H1 (cell line): ENCODE measurements around the gene PURB. TPM values are rescaled to one million over a fixed set of nuclear protein-coding genes. Genes with fewer than 3 reads are reported as not detected.

Source experiments
- CTCF ChIA-PET: fragments of 300-600 bp; sonication (Branson Sonifier 250); formaldehyde crosslinking; loops from one replicate; lab custom pipeline; 2021; ENCODE audit not compliant: partially characterized antibody; lab: Charles Lee
- POLR2A ChIA-PET: fragments of 300-600 bp; sonication (Branson Sonifier 250); formaldehyde crosslinking; loops from one replicate; lab custom pipeline; 2021; ENCODE audit warnings: inconsistent platforms; ENCODE audit not compliant: partially characterized antibody; lab: Charles Lee
- DNase-seq, 2 experiments: peaks; one replicate each; pipeline versions ENCODE4 v3.0.0 to v3.0.0-alpha.2; 2010 to 2022; ENCODE audit warnings: low spot score in 2 of 2, low read depth in 1 of 2, mixed read lengths in 1 of 2
- FAIRE-seq: peaks from 2 replicates; lab custom pipeline; 2011; peaks lifted over from hg19 to GRCh38; lab: Jason Lieb, UNC
- H2AFZ ChIP-seq: 2 replicates; pipeline ENCODE4 v1.8.1; 2012; ENCODE audit warnings: low read length, inconsistent platforms
- H2AK5ac ChIP-seq: 2 replicates; pipeline ENCODE4 v1.6.1; 2013; ENCODE audit warnings: low read depth, low read length
- H2BK120ac ChIP-seq: replicated peaks from 2 replicates; pipeline ENCODE3; 2013; ENCODE audit warnings: low read depth, low read length, inconsistent platforms
- H2BK12ac ChIP-seq: 2 replicates; pipeline ENCODE4 v1.6.1; 2013; ENCODE audit warnings: low read depth, low read length
- H2BK15ac ChIP-seq: 2 replicates; pipeline ENCODE4 v1.6.1; 2013; ENCODE audit warnings: low read length
- H2BK20ac ChIP-seq: 2 replicates; pipeline ENCODE4 v1.6.1; 2013; ENCODE audit warnings: low read length
- H2BK5ac ChIP-seq: 2 replicates; pipeline ENCODE4 v1.6.1; 2013; ENCODE audit warnings: low read depth, low read length
- H3K14ac ChIP-seq: 2 replicates; pipeline ENCODE4 v1.6.1; 2013; ENCODE audit warnings: inconsistent platforms; ENCODE audit not compliant: insufficient read length
- H3K18ac ChIP-seq: 2 replicates; pipeline ENCODE4 v1.6.1; 2013; ENCODE audit warnings: low read length; ENCODE audit errors: extremely low read depth
- H3K23ac ChIP-seq: 2 replicates; pipeline ENCODE4 v1.6.1; 2013; ENCODE audit warnings: inconsistent platforms; ENCODE audit not compliant: insufficient read length
- H3K23me2 ChIP-seq: 2 replicates; pipeline ENCODE4 v1.6.1; 2013; ENCODE audit warnings: low read depth, low read length
- H3K27ac ChIP-seq: 2 replicates; pipeline ENCODE4 v1.6.1; 2011; ENCODE audit warnings: low read depth, low read length, inconsistent platforms
- H3K27me3 ChIP-seq, 4 experiments: replicated peaks in 1 of 4; 1 replicate in 1 of 4; 2 replicates in 3 of 4; pipeline versions ENCODE4 v1.6.1 to v1.8.1; 2011 to 2013; ENCODE audit warnings: low read length in 3 of 4, mild to moderate bottlenecking in 3 of 4, inconsistent platforms in 2 of 4, mixed read lengths in 2 of 4, moderate library complexity in 1 of 4; ENCODE audit not compliant: control insufficient read depth in 3 of 4, insufficient read depth in 3 of 4; ENCODE audit errors: extremely low read depth in 1 of 4
- H3K36me3 ChIP-seq, 4 experiments: 2 replicates each; pipeline versions ENCODE4 v1.6.1 to v1.8.1; 2011 to 2013; ENCODE audit warnings: mild to moderate bottlenecking in 4 of 4, low read length in 3 of 4, moderate library complexity in 2 of 4, control low read depth in 1 of 4, inconsistent platforms in 1 of 4; ENCODE audit not compliant: insufficient read depth in 4 of 4, control insufficient read depth in 2 of 4
- H3K4ac ChIP-seq: replicated peaks from 2 replicates; pipeline ENCODE3; 2013; ENCODE audit warnings: low read length, low read depth, mixed read lengths, inconsistent platforms; ENCODE audit not compliant: insufficient read length
- H3K4me1 ChIP-seq, 4 experiments: replicated peaks in 1 of 4; 1 replicate in 1 of 4; 2 replicates in 3 of 4; pipeline versions ENCODE4 v1.6.1 to v1.8.1; 2011 to 2013; ENCODE audit warnings: low read length in 3 of 4, inconsistent platforms in 2 of 4, mixed read lengths in 1 of 4; ENCODE audit not compliant: insufficient read depth in 4 of 4, control insufficient read depth in 3 of 4
- H3K4me2 ChIP-seq, 2 experiments: 2 replicates each; pipeline versions ENCODE4 v1.6.1 to v1.8.1; 2011 to 2013; ENCODE audit warnings: low read depth in 2 of 2, low read length in 2 of 2, control low read depth in 1 of 2, inconsistent platforms in 1 of 2, mild to moderate bottlenecking in 1 of 2; ENCODE audit not compliant: insufficient read depth in 1 of 2
- H3K4me3 ChIP-seq, 4 experiments: fragments of 200-600, 300-600 bp in 1 of 4; sonication (generic), shearing (Covaris generic), sonication (Bioruptor Twin) in 1 of 4; 2 replicates each; pipeline versions ENCODE4 v1.5.1 to v1.8.1; 2011 to 2016; ENCODE audit warnings: low read length in 4 of 4, low read depth in 3 of 4, control low read depth in 2 of 4, inconsistent platforms in 2 of 4, mild to moderate bottlenecking in 2 of 4, mixed read lengths in 1 of 4, moderate library complexity in 1 of 4; ENCODE audit not compliant: insufficient read depth in 2 of 4; ENCODE audit errors: extremely low read depth in 1 of 4
- H3K56ac ChIP-seq: replicated peaks from 2 replicates; pipeline ENCODE3; 2013; ENCODE audit warnings: low read depth, mild to moderate bottlenecking, mixed read lengths, low read length, inconsistent platforms; ENCODE audit not compliant: insufficient read length
- H3K79me1 ChIP-seq: 2 replicates; pipeline ENCODE4 v1.6.1; 2013; ENCODE audit warnings: low read depth, low read length, control low read depth
- H3K79me2 ChIP-seq, 2 experiments: 2 replicates each; pipeline versions ENCODE4 v1.6.1 to v1.8.1; 2012 to 2013; ENCODE audit warnings: low read length in 2 of 2, mild to moderate bottlenecking in 2 of 2, inconsistent platforms in 1 of 2; ENCODE audit not compliant: insufficient read depth in 2 of 2, control insufficient read depth in 1 of 2
- H3K9ac ChIP-seq, 4 experiments: replicated peaks in 1 of 4; 1 replicate in 1 of 4; 2 replicates in 3 of 4; pipeline versions ENCODE4 v1.6.1 to v1.8.1; 2011 to 2013; ENCODE audit warnings: low read depth in 3 of 4, low read length in 3 of 4, control low read depth in 2 of 4, mild to moderate bottlenecking in 2 of 4, moderate library complexity in 2 of 4, inconsistent platforms in 1 of 4; ENCODE audit errors: extremely low read depth in 1 of 4
- H3K9me3 ChIP-seq, 2 experiments: 2 replicates each; pipeline versions ENCODE4 v1.6.1 to v1.8.1; 2012 to 2013; ENCODE audit warnings: mild to moderate bottlenecking in 2 of 2, moderate library complexity in 2 of 2, control low read depth in 1 of 2, inconsistent platforms in 1 of 2, low read depth in 1 of 2, low read length in 1 of 2, mixed read lengths in 1 of 2; ENCODE audit not compliant: insufficient read depth in 2 of 2
- H4K20me1 ChIP-seq, 2 experiments: replicated peaks in 1 of 2; 2 replicates each; pipeline versions ENCODE3 to v1.8.1; 2011 to 2013; ENCODE audit warnings: inconsistent platforms in 2 of 2, low read length in 2 of 2, mild to moderate bottlenecking in 1 of 2; ENCODE audit not compliant: insufficient read depth in 2 of 2, control insufficient read depth in 1 of 2
- H4K5ac ChIP-seq: 2 replicates; pipeline ENCODE4 v1.6.1; 2013; ENCODE audit warnings: low read length, low read depth, mixed read lengths, inconsistent platforms; ENCODE audit not compliant: insufficient read length
- H4K8ac ChIP-seq: 2 replicates; pipeline ENCODE4 v1.8.0; 2013; ENCODE audit warnings: mild to moderate bottlenecking, moderate library complexity, low read length, inconsistent platforms; ENCODE audit not compliant: insufficient read depth; ENCODE audit errors: extremely low read depth
- H4K91ac ChIP-seq: replicated peaks from 2 replicates; pipeline ENCODE3; 2013; ENCODE audit warnings: low read length, mixed read lengths, inconsistent platforms; ENCODE audit not compliant: insufficient read length
- SUZ12 ChIP-seq: fragments of 200-600 bp; sonication (generic); IDR thresholded peaks from 2 replicates; pipeline ENCODE4 v1.6.1; 2012; ENCODE audit warnings: mild to moderate bottlenecking, inconsistent platforms, low read length, moderate library complexity, mixed read lengths
- WGBS, 2 experiments: shearing (Covaris generic) in 1 of 2; methylation state at CpG; one replicate each; pipeline versions ENCODE4 v1.1.6 to v1.1.7; 2013 to 2015; ENCODE audit warnings: low lambda C conversion rate in 2 of 2, mixed read lengths in 2 of 2, inconsistent platforms in 1 of 2, low coverage in 1 of 2, missing lambda C conversion rate in 1 of 2; ENCODE audit not compliant: insufficient replicate concordance in 2 of 2, insufficient coverage in 1 of 2, insufficient read length in 1 of 2; ENCODE audit errors: extremely low coverage in 1 of 2, missing lambda C conversion rate in 1 of 2; 5-methylcytosine and 5-hydroxymethylcytosine counted together
- polyA plus RNA-seq, 7 experiments: library from polyadenylated mRNA; depleted of rRNA in 3 of 7; stranded (reverse) in 5 of 7; unstranded in 2 of 7; fragments of >200 nt in 5 of 7; fragments of 200-250 nt in 2 of 7; gene quantifications; 1 replicate in 5 of 7; 2 replicates in 1 of 7; 4 replicates in 1 of 7; pipeline versions ENCODE4 v1.2.1 to v1.2.3, GENCODE V29; 2011 to 2013; ENCODE audit warnings: missing spikeins in 2 of 7, mixed read lengths in 2 of 7
- total RNA-seq: library from RNA; stranded (reverse); fragmentation: NEBNext Ultra II Directional; extraction: Animal tissue kit (Norgen Biotek cat#: 25700); gene quantifications from 2 replicates; pipeline ENCODE4 v1.2.1, GENCODE V29; 2021

The PURB gene
- total and polyA plus RNA-seq, 2 of the 8 experiments (the other 6 are each of a cell fraction or from before 2014, with no cell fraction given), result 3.3 to 22.7 TPM

- Histone ChIP-seq H3K4me2 (no peak overlapping the region), H3K36me3 (no peaks in the 10 kb centered on the region), H3K9ac (no peak overlapping the region), H3K14ac (no peak overlapping the region), H3K9me3 (no peaks in the 10 kb centered on the region), H3K23ac (no peak overlapping the region), H4K8ac (no peak overlapping the region), H2BK120ac (no peak overlapping the region), H3K4ac (no peak overlapping the region), H2BK15ac (no peak overlapping the region), H3K79me2 (no peaks in the 10 kb centered on the region), H2BK20ac (no peak overlapping the region), H3K27ac (no peak overlapping the region), H3K79me1 (no peaks in the 10 kb centered on the region), H4K91ac (no peak overlapping the region), H3K4me1 (no peaks in the 10 kb centered on the region), H3K18ac (no peak overlapping the region), H3K56ac (no peak overlapping the region), H2AK5ac (no peak overlapping the region), H3K4me3 (no peak overlapping the region), H4K20me1 (no peaks in the 10 kb centered on the region), H4K5ac (no peak overlapping the region), H2BK5ac (no peak overlapping the region), H3K23me2 (no peaks in the 10 kb centered on the region), H3K27me3 (no peaks in the 10 kb centered on the region; a peak in 2 of 7 replicates), H2AFZ (no peak overlapping the region), H2BK12ac (no peak overlapping the region)
- no peak for FAIRE-seq
- ChIA-PET CTCF (interaction anchor here (0.8 kb wide), 1 partner anchor 82 kb away, joined by 3 read pairs; no protein-coding TSS in a partner anchor), POLR2A (interaction anchor here (1.2 to 1.4 kb wide), 4 partner anchors 43 to 94 kb away, joined by 3 read pairs; no protein-coding TSS in a partner anchor)
- WGBS, 2 experiments, result 71% methylated on average over 2 of the region's 2 CpGs; no CpG with 5 or more reads in 1 of the 2 experiments
- no peak for TF ChIP-seq SUZ12
- DNase-seq, result no peak
Measured at GRCh38 chr7:44891372-44891771, 6.0 kb upstream of the PURB start.
